ENCODE results near the gene MUL1.

The MUL1 gene

GRCh38 chr1:20486457-20487235, 21.3 kb downstream of the MUL1 start:
- no peak for FAIRE-seq
- DNase-seq (ENCODE audit: extremely low spot score, insufficient read length, low read depth): no peak

- FAIRE-seq: no peak
- DNase-seq (ENCODE audit: extremely low spot score, insufficient read length, low read depth): no peak
These were observed 22.2 kb downstream of the MUL1 start, which contains the start of gene CAMK2N1 for GRCh38 chr1:20485527-20486456. TSS of gene CAMK2N1 (minus strand) at chr1:20486210. CDS start at chr1:20485379, 831 bp downstream.

DNA sequence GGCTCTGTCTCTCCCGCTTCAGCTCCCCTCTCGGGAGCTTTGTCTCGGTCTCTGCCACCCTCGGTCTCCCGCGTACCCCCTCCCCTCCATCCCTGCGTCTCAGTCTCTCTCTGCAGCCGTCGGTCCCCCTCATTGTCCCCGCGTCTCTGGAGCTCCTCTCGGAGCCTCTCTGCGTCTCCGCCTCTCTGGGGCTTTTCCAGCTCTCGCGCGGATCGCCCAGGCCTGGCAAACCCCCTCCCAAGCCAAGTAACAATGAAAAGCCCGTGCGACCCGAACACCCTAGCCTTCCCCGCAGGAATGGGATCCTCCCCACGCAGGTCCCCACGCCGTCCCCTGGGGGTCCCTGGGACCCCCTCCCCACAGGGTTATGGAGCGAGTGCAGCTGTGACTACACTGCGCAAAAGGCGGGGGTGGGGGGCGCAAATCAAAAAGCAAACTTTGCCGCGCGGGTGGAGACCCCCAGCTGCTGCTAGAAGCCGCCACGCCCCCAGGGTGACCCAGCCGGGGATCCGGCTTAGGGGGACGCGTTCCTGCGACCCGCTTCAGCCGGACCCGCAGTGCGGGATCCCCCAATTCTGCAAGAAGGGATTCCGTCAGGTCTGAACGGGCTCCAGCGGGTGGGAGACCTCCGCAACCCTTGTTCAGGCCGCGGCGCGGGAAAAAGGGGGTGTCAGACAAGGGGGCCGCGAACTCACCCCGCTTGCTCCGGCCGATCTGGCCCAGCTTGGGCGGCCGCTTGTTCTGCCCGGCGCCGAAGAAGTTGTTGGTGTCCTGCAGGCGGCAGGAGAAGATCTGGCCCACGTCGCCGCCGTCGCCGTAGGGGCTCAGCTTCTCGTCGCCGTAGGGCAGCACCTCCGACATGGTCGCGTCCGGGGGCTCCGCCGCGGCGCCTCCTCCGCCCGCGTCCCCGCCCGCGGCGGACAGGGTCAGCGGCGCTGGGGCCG, 23.2 kb downstream of the MUL1 start:
- FAIRE-seq: no peak
- DNase-seq (ENCODE audit: extremely low spot score, insufficient read length, low read depth): no peak

DNA sequence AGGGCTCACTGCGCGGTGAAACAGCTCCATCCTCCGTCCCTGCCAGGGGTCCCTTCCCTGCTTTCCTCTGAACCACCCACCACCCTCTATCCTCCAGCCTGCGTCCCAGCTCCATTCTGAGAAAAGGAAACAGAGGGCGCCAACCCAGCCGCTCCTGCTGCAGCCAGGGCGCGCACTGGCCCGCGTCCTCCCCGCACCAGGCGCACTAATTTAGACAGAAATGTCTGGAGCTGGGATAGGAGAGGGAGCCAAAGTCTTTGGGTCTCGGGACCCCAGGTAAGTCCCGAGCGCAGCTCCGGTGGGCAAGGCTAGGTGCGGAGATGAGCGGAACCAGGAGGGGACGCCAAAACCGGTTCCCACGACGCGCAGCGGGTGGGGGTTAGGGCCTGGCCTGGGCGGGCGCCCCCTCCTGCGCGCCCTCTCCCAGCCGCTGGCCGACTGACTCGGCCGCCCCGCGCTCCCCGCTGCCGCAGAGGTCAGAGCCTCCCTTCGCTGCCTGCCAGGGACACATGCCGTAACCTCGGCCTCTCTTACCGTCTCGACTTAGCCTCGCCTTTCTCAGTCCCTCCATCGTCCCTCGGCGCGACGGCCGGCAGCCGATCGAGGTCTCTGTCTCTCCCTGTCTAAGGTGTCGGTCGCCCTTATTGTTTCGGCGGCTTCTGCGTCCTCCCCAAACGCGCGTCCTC, 24.0 kb downstream of the MUL1 start:
- no peak for DNase-seq (ENCODE audit: extremely low spot score, insufficient read length, low read depth)
- FAIRE-seq: no peak

- no peak for DNase-seq (ENCODE audit: extremely low spot score, insufficient read length, low read depth)
- FAIRE-seq: no peak
These were observed 24.7 kb downstream of the MUL1 start for GRCh38 chr1:20483098-20483832.

- FAIRE-seq (no peak), DNase-seq (ENCODE audit: extremely low spot score, insufficient read length, low read depth) (no peak)
These were observed 26.1 kb downstream of the MUL1 start for GRCh38 chr1:20481643-20482498.

GRCh38 chr1:20480951-20481617, 26.9 kb downstream of the MUL1 start:
- FAIRE-seq: no peak
- no peak for DNase-seq (ENCODE audit: extremely low spot score, insufficient read length, low read depth)

DNA sequence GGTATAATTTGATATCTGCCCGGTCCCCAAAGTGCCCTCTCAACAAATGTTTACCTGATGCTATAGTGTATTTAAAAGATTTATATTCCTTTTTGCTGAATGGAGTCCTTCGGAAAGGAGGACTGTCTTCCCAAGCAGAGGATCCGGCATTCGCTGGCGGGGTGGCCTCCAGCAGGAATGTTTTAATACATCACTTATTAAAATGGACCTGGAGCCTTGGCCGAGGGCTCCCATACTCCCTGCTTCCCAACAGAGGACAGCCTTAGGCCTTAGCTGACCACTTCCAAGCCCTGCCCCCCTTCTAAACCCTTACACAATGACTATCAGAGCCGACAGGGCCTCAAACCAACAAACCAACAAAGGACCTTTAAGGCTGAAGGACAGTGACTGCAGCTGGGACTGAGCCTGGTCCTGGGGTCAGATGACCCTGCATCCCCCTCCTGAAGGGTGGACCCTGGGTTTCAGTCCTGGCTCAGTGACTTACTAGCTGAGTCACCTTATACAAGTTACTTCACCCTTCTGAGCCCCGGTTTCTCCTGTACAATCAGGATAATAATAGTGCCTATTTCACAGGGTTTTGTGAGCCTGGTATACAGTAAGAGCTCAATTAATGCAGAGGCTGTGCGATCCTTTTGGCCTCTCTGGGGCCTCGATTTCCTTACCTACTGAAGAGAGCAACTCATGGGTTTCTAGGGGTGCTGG, 27.6 kb downstream of the MUL1 start:
- FAIRE-seq: no peak

DNA sequence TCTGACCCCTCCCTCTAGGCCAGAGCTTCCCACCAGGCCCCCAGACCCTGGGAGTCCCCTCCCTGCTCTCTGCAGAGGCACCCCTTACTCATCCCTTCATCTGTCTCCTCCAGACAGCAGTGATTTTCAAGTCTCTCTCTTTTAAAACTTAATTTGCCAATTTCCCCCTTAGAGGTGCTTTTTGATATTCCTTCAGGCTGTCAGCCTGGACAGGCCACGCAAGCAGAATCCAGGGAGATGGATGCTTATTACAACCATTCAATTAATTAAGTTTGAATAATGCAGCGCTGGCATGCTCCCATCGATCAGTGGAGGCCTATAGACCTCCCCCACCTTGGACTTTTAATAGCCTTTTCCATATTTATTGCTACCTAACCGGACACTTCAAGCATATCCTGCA, 28.1 kb downstream of the MUL1 start:
- no peak for FAIRE-seq
- no peak for DNase-seq (ENCODE audit: extremely low spot score, insufficient read length, low read depth)

More for the DNA sequence above, 27.6 kb downstream of the MUL1 start:
- DNase-seq (ENCODE audit: extremely low spot score, insufficient read length, low read depth): no peak

- no peak for FAIRE-seq
- no peak for DNase-seq (ENCODE audit: extremely low spot score, insufficient read length, low read depth)
These were observed 29.8 kb downstream of the MUL1 start for GRCh38 chr1:20478057-20478635.

- no peak for FAIRE-seq
- DNase-seq (ENCODE audit: extremely low spot score, insufficient read length, low read depth): no peak
These were observed 30.4 kb downstream of the MUL1 start for GRCh38 chr1:20477348-20478056.

- FAIRE-seq (no peak), DNase-seq (ENCODE audit: extremely low spot score, insufficient read length, low read depth) (no peak)
These were observed 31.5 kb downstream of the MUL1 start for GRCh38 chr1:20476265-20477038.

GRCh38 chr1:20474996-20475395, 33.0 kb downstream of the MUL1 start:
- no peak for FAIRE-seq
- no peak for DNase-seq (ENCODE audit: extremely low spot score, insufficient read length, low read depth)

- no peak for FAIRE-seq
- DNase-seq (ENCODE audit: extremely low spot score, insufficient read length, low read depth): no peak
These were observed 33.5 kb downstream of the MUL1 start for GRCh38 chr1:20474333-20474975.

GRCh38 chr1:20473894-20474293, 34.1 kb downstream of the MUL1 start:
- FAIRE-seq: no peak

More at GRCh38 chr1:20473894-20474293, 34.1 kb downstream of the MUL1 start:
- no peak for DNase-seq (ENCODE audit: extremely low spot score, insufficient read length, low read depth)
